GM12874 (cell line): ENCODE measurements around the gene MAP3K13.

Experiments used
- TF ChIP-seq, protein P1 (sequence below): IDR thresholded peaks from 2 replicates; pipeline ENCODE4 v1.5.1; 2011; ENCODE audit warnings: low read depth, mild to moderate bottlenecking, control low read depth, low read length, moderate library complexity; ENCODE audit not compliant: insufficient read depth

MAP3K13 gene

DNA sequence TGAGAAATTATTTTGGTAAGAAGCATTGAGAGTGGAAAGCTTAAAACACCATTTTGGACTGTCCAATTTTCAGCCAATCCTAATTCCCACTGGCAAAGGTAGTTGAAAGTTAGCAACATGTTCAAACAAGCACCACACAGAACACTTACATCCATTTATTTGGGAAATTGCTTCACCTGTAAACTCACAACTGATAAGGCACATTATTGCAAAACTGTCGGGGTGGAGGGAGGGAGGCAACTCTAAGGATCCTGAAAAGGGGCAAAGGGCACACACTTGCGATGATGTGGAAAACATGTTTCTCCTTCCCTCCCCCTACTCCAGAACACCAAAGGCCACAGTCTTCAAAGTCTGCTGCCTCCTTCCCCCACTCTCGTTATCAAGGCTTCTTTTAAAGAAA is 126.5 kb downstream of the MAP3K13 start:
- TF ChIP-seq, protein P1, sequence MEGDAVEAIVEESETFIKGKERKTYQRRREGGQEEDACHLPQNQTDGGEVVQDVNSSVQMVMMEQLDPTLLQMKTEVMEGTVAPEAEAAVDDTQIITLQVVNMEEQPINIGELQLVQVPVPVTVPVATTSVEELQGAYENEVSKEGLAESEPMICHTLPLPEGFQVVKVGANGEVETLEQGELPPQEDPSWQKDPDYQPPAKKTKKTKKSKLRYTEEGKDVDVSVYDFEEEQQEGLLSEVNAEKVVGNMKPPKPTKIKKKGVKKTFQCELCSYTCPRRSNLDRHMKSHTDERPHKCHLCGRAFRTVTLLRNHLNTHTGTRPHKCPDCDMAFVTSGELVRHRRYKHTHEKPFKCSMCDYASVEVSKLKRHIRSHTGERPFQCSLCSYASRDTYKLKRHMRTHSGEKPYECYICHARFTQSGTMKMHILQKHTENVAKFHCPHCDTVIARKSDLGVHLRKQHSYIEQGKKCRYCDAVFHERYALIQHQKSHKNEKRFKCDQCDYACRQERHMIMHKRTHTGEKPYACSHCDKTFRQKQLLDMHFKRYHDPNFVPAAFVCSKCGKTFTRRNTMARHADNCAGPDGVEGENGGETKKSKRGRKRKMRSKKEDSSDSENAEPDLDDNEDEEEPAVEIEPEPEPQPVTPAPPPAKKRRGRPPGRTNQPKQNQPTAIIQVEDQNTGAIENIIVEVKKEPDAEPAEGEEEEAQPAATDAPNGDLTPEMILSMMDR, result no peak

- TF ChIP-seq, protein P1, result no peak
Measured at GRCh38 chr3:185490241-185490640, 127.3 kb downstream of the MAP3K13 start.

- TF ChIP-seq, protein P1, result no peak
Measured at GRCh38 chr3:185498503-185499396, 135.8 kb downstream of the MAP3K13 start, which contains the start of gene TMEM41A. Gene TMEM41A (minus strand): TSS chr3:185499035. CDS start chr3:185498961, 74 bp downstream.

- TF ChIP-seq, protein P1, result no peak
Measured at GRCh38 chr3:185502987-185503386, 140.1 kb downstream of the MAP3K13 start.

DNA sequence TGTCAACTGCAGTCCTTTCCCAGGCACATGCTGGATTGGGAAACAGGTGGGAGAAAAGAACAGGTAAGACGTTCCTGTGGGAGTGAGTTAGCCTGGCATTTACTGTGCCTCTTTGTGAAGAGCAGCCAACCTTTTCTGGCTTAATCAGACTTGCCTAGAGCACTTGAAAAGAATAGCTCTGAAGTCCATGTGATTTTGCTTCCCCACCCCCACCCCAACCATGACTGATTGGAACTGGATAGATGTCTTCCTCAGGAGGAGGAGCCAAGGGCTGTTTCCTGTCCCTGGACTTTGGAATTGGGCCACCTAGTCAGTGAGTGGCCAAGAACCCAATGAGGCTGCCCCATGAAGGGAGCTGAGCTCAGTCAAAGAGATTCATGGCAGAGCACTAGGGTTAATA is 140.6 kb downstream of the MAP3K13 start:
- TF ChIP-seq, protein P1, result no peak

- TF ChIP-seq, protein P1, result no peak
Measured at GRCh38 chr3:185504636-185505035, 141.7 kb downstream of the MAP3K13 start.

DNA sequence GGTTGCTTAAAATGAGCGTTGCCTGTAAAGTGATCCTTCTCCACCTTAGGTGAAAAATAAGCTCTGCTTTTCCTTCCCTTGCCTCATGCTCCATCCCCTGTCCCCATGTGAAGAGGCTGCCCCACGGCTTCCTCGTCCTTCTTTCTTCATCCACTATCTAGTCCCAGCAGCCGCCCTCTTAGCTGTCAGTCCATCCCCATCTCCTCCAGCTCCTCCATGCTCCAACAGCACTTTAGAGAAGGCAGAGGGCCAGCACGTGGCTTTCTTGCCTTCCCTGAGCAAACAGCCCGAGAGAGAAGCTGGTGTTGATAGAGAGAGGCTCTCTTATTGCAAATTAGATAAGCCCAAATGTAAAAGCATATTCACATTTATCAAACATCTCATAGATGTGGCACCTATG is 144.9 kb downstream of the MAP3K13 start:
- TF ChIP-seq, protein P1, result no peak
